CD4-positive, alpha-beta T cell treated with Interleukin-15 for 1 hour (primary cell): Measurements from ENCODE around the gene LRG1.

ENCODE experiments used
- DNase-seq: peaks from one replicate; pipeline ENCODE4 v3.0.0-alpha.2; 2020

Gene LRG1

GRCh38 chr19:4539693-4540581 lies at the start of gene LRG1:
TSS of gene LRG1 (minus strand) at chr19:4540036. CDS start at chr19:4540013, 23 bp downstream.
- peak; percentile 55 for DNase-seq

- DNase-seq, result no peak
These were observed 48.5 kb upstream of the LRG1 start for GRCh38 chr19:4588291-4588761.

GRCh38 chr19:4587527-4587926 lies 47.7 kb upstream of the LRG1 start:
- DNase-seq, result no peak

- no peak for DNase-seq
These were observed 46.9 kb upstream of the LRG1 start for GRCh38 chr19:4586691-4587090.

- DNase-seq, result no peak
These were observed 46.4 kb upstream of the LRG1 start for GRCh38 chr19:4586245-4586644.

- DNase-seq, result no peak
These were observed 45.7 kb upstream of the LRG1 start for GRCh38 chr19:4585556-4585955.

GRCh38 chr19:4584670-4585460 lies 45.0 kb upstream of the LRG1 start:
- no peak for DNase-seq

GRCh38 chr19:4583961-4584669 lies 44.3 kb upstream of the LRG1 start:
- DNase-seq, result no peak

- DNase-seq, result no peak
These were observed 43.4 kb upstream of the LRG1 start for GRCh38 chr19:4582980-4583842.

- DNase-seq, result no peak
These were observed 42.1 kb upstream of the LRG1 start for GRCh38 chr19:4581666-4582553.

- DNase-seq, result no peak
These were observed 41.3 kb upstream of the LRG1 start for GRCh38 chr19:4580961-4581665.

GRCh38 chr19:4580021-4580901 lies 40.4 kb upstream of the LRG1 start:
- no peak for DNase-seq

GRCh38 chr19:4579389-4579788 lies 39.6 kb upstream of the LRG1 start:
- no peak for DNase-seq

GRCh38 chr19:4578552-4579248 lies 38.9 kb upstream of the LRG1 start:
- no peak for DNase-seq

GRCh38 chr19:4577020-4577782 lies 37.4 kb upstream of the LRG1 start:
- no peak for DNase-seq

GRCh38 chr19:4576016-4576933 lies 36.4 kb upstream of the LRG1 start:
- DNase-seq, result peak; percentile 57
